GM12878 (cell line): ENCODE results near the gene PPID. TPM values are rescaled to one million over a fixed set of nuclear protein-coding genes. Genes with fewer than 3 reads are reported as not detected.

Experiments
- ATAC-seq: fragments of 200-7000 bp; cut with Tn5 transposase; 3 replicates; pipeline ENCODE4 v1.9.1; 2020; ENCODE audit warnings: mild to moderate bottlenecking, moderate library complexity
- BruUV-seq: library from RNA; stranded (reverse); fragments of 400-500 nt; replicated peaks from 2 replicates; lab custom pipeline; 2021; lab: Mats Ljungman, UMichigan
- CTCF ChIA-PET: fragments of 300-600 bp; sonication (Branson Sonifier 250); formaldehyde crosslinking; extraction: SDS; loops from one replicate; lab custom pipeline; 2021; ENCODE audit warnings: inconsistent platforms; lab: Yijun Ruan, JAX
- POLR2A ChIA-PET: fragments of 350-600 bp; formaldehyde crosslinking; extraction: SDS; loops from one replicate; lab custom pipeline; 2021; ENCODE audit warnings: inconsistent platforms; lab: Charles Lee
- RAD21 ChIA-PET: fragments of 300-600 bp; sonication (Branson Sonifier 250); formaldehyde crosslinking; loops from one replicate; lab custom pipeline; 2023; ENCODE audit warnings: antibody characterized with exemption; ENCODE audit not compliant: unreplicated experiment; lab: Charles Lee
- SMC1A ChIA-PET: fragments of 300-600 bp; sonication (Branson Sonifier 250); formaldehyde crosslinking; loops from one replicate; lab custom pipeline; 2023; ENCODE audit not compliant: unreplicated experiment, uncharacterized antibody; lab: Charles Lee
- DNase-seq: peaks from one replicate; pipeline ENCODE4 v3.0.0-alpha.2; 2011; ENCODE audit warnings: low read depth, low spot score
- FAIRE-seq: peaks from 3 replicates; lab custom pipeline; 2011; peaks lifted over from hg19 to GRCh38; lab: Jason Lieb, UNC
- H2AFZ ChIP-seq: 2 replicates; pipeline ENCODE4 v1.6.0; 2011; ENCODE audit warnings: low read depth, low read length, control low read depth; ENCODE audit not compliant: control insufficient read depth
- H3K27ac ChIP-seq: 2 replicates; pipeline ENCODE4 v1.5.1; 2011; ENCODE audit warnings: control low read depth; ENCODE audit not compliant: control insufficient read depth, insufficient read depth
- H3K27me3 ChIP-seq, 2 experiments: replicated peaks in 1 of 2; 2 replicates each; pipeline versions ENCODE4 v1.6.0 to v1.6.1; 2011; ENCODE audit warnings: low read length in 1 of 2; ENCODE audit not compliant: control insufficient read depth in 2 of 2, insufficient read depth in 2 of 2
- H3K36me3 ChIP-seq, 2 experiments: 2 replicates each; pipeline ENCODE4 v1.5.1; 2011; ENCODE audit warnings: low read length in 1 of 2; ENCODE audit not compliant: control insufficient read depth in 2 of 2, insufficient read depth in 2 of 2
- H3K4me1 ChIP-seq: 2 replicates; pipeline ENCODE4 v1.6.1; 2011; ENCODE audit warnings: mild to moderate bottlenecking, low read length, moderate library complexity, mixed read lengths; ENCODE audit not compliant: control insufficient read depth, insufficient read depth
- H3K4me2 ChIP-seq: 2 replicates; pipeline ENCODE4 v1.6.0; 2011; ENCODE audit warnings: control low read depth; ENCODE audit not compliant: control insufficient read depth, insufficient read depth
- H3K4me3 ChIP-seq: fragments of 200-600 bp; sonication (generic); 2 replicates; pipeline ENCODE4 v1.5.1; 2016
- H3K79me2 ChIP-seq: 2 replicates; pipeline ENCODE4 v1.6.0; 2011; ENCODE audit warnings: low read length; ENCODE audit not compliant: control insufficient read depth, insufficient read depth
- H3K9ac ChIP-seq: 2 replicates; pipeline ENCODE4 v1.8.0; 2011; ENCODE audit warnings: low read length, control low read depth, mixed read lengths; ENCODE audit not compliant: control insufficient read depth, insufficient read depth
- H3K9me3 ChIP-seq: replicated peaks from 3 replicates; pipeline ENCODE4 v1.5.1; 2011; ENCODE audit warnings: mild to moderate bottlenecking, low read length; ENCODE audit not compliant: control insufficient read depth, insufficient read depth
- H4K20me1 ChIP-seq: 2 replicates; pipeline ENCODE4 v1.6.0; 2011; ENCODE audit not compliant: control insufficient read depth, insufficient read depth
- BCL3 ChIP-seq: IDR thresholded peaks from 2 replicates; pipeline ENCODE4 v1.6.1; 2011; ENCODE audit warnings: borderline replicate concordance, low read depth, mild to moderate bottlenecking, moderate library complexity, low read length; ENCODE audit not compliant: insufficient read depth, poor library complexity, severe bottlenecking
- ESRRA ChIP-seq: IDR thresholded peaks from 2 replicates; pipeline ENCODE4 v1.6.1; 2012; ENCODE audit warnings: mild to moderate bottlenecking, low read length, improper control_type of control experiment
- ETV6 ChIP-seq, 2 experiments: fragments of 450-650 bp in 1 of 2; IDR thresholded peaks in 1 of 2; conservative IDR thresholded peaks in 1 of 2; 2 replicates each; pipeline ENCODE4 v1.6.1; 2014; ENCODE audit warnings: antibody characterized with exemption in 1 of 2, borderline replicate concordance in 1 of 2, low read depth in 1 of 2, mild to moderate bottlenecking in 1 of 2, moderate library complexity in 1 of 2
- HDAC2 ChIP-seq: fragments of 200-600 bp; sonication (generic); IDR thresholded peaks from 2 replicates; pipeline ENCODE4 v1.6.1; 2017
- SPI1 ChIP-seq: IDR thresholded peaks from 2 replicates; pipeline ENCODE4 v1.6.1; 2011; ENCODE audit warnings: low read depth, mild to moderate bottlenecking, low read length, moderate library complexity, borderline replicate concordance; ENCODE audit not compliant: insufficient read depth
- WRNIP1 ChIP-seq: IDR thresholded peaks from 2 replicates; pipeline ENCODE4 v1.6.1; 2011; ENCODE audit warnings: low read depth, low read length, improper control_type of control experiment, borderline replicate concordance
- ZBED1 ChIP-seq: IDR thresholded peaks from 2 replicates; pipeline ENCODE4 v1.6.1; 2016; ENCODE audit warnings: borderline replicate concordance
- ZBTB11 ChIP-seq: fragments of 450-650 bp; formaldehyde crosslinking; IDR thresholded peaks from 2 replicates; pipeline ENCODE4 v1.5.0; 2022; ENCODE audit warnings: mild to moderate bottlenecking, missing genetic modification characterization
- ZSCAN29 ChIP-seq: fragments of 450-650 bp; IDR thresholded peaks from 2 replicates; pipeline ENCODE4 v1.6.1; 2017; ENCODE audit warnings: mild to moderate bottlenecking, moderate library complexity
- WGBS: methylation state at CpG from one replicate; pipeline ENCODE4 v1.1.6; 2016; ENCODE audit warnings: low lambda C conversion rate; ENCODE audit not compliant: insufficient replicate concordance, insufficient coverage; ENCODE audit errors: missing lambda C conversion rate; 5-methylcytosine and 5-hydroxymethylcytosine counted together
- in situ Hi-C: fragments of 300-500 bp; cut with MboI; formaldehyde crosslinking; loops from 9 replicates; pipeline ENCODE4 v1.14.3; 2018; ENCODE audit warnings: mixed read lengths
- intact Hi-C: fragments of 100-400 bp; cut with micrococcal nuclease; formaldehyde crosslinking; loops from one replicate; pipeline ENCODE4 v1.14.2; 2022; ENCODE audit not compliant: unreplicated experiment
- polyA plus RNA-seq, 11 experiments: library from polyadenylated mRNA; depleted of rRNA in 4 of 11; unstranded in 6 of 11; stranded (reverse) in 5 of 11; fragments of >200 nt; fragmentation: Nextera tagmentation in 4 of 11; fragmentation: Illumina TruSeq in 1 of 11; extraction: Ambion mirVana in 4 of 11; extraction: Trizol in 1 of 11; gene quantifications; 1 replicate in 1 of 11; 2 replicates in 10 of 11; pipeline versions ENCODE4 v1.2.1 to v1.2.3, GENCODE V29; 2011 to 2016; ENCODE audit warnings: inconsistent platforms in 2 of 11, missing spikeins in 2 of 11, low read depth in 1 of 11
- total RNA-seq, 4 experiments: library from RNA; depleted of rRNA in 3 of 4; stranded (reverse); fragments of >200 nt in 3 of 4; fragmentation: Illumina TruSeq in 1 of 4; extraction: Trizol in 1 of 4; gene quantifications; 2 replicates each; pipeline versions ENCODE4 v1.2.1 to v1.2.3, GENCODE V29; 2013 to 2021
- TF ChIP-seq, protein P1 (sequence below): IDR thresholded peaks from 2 replicates; pipeline ENCODE4 v1.6.1; 2011; ENCODE audit warnings: borderline replicate concordance, low read depth, mild to moderate bottlenecking, moderate library complexity, mixed read lengths, low read length; ENCODE audit not compliant: insufficient read depth; ENCODE audit errors: extremely low read length
- TF ChIP-seq, protein P2 (sequence below): fragments of 150-350 bp; IDR thresholded peaks from 2 replicates; pipeline ENCODE4 v1.6.1; 2016; ENCODE audit warnings: low read depth, low read length

Gene PPID
- total and polyA plus RNA-seq, 10 of the 15 experiments (the other 5 are each of a cell fraction or from before 2014, with no cell fraction given) = 21.9 to 64.3 (median 39.5) TPM

DNA sequence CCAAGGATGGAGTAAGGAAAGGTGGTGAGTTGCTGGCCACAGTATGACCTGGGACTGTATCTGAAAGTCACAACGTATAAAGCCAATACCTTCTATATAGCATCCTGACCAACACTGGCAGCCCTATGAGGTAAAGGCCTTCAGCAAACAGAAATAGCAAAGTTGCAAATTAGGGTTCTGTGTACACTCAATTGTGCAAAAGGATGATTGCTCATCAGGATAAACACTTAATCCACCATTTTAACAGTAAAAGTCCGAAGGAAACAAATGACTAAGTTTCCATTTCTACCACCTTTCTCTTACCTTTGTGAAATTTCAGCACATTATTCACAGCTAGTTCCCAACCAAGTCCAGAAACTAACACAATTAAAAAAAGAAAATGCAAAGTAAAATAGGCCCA, 44.3 kb upstream of the PPID start (continued):
- TF ChIP-seq ZBTB11 = no peak

- peaks cover 2% of the 10 kb centered on the region in 2 experiments; a peak in 1 of 4 replicates for H3K27me3 ChIP-seq
- H3K4me1 ChIP-seq = no peaks in the 10 kb centered on the region; the same call in 1 of the 2 replicates
- in situ Hi-C loops (no loop called here), intact Hi-C loops (no loop called here)
- no peak for DNase-seq
- ChIA-PET SMC1A (interaction anchor here (1.4 to 1.7 kb wide), 2 partner anchors 36 to 85 kb away, joined by 3 to 4 read pairs; no protein-coding TSS in a partner anchor), POLR2A (interaction anchor here (1.2 kb wide), 1 partner anchor 85 kb away, joined by 3 read pairs; no protein-coding TSS in a partner anchor), RAD21 (no interaction called here), CTCF (interaction anchor here (1.3 to 1.4 kb wide), 3 partner anchors 15 to 85 kb away, joined by 3 to 6 read pairs (median 3); no protein-coding TSS in a partner anchor)
- no peak overlapping the region for H2AFZ ChIP-seq
- FAIRE-seq = no peak
- no TSS peak for BruUV-seq
- H3K79me2 ChIP-seq = peaks cover 4% of the 10 kb centered on the region; the same call in 1 of the 2 replicates
- H3K4me3 ChIP-seq = no peak overlapping the region
- no peak for ATAC-seq
- H3K9me3 ChIP-seq = no peaks in the 10 kb centered on the region
- H3K27ac ChIP-seq = no peak overlapping the region
- no peak overlapping the region for H3K9ac ChIP-seq
- H3K36me3 ChIP-seq = no peaks in the 10 kb centered on the region
- no peaks in the 10 kb centered on the region for H4K20me1 ChIP-seq
- no peak overlapping the region for H3K4me2 ChIP-seq
- 68% methylated on average over 6 of the region's 6 CpGs for WGBS
- TF ChIP-seq WRNIP1 = no peak
- TF ChIP-seq ZBED1 = no peak
- no peak for TF ChIP-seq HDAC2
- TF ChIP-seq BCL3 = no peak
- TF ChIP-seq SPI1 = no peak
- TF ChIP-seq ESRRA = no peak
- no peak for TF ChIP-seq ZSCAN29
- TF ChIP-seq, protein P1, sequence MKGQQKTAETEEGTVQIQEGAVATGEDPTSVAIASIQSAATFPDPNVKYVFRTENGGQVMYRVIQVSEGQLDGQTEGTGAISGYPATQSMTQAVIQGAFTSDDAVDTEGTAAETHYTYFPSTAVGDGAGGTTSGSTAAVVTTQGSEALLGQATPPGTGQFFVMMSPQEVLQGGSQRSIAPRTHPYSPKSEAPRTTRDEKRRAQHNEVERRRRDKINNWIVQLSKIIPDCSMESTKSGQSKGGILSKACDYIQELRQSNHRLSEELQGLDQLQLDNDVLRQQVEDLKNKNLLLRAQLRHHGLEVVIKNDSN = no peak
- TF ChIP-seq, protein P2, sequence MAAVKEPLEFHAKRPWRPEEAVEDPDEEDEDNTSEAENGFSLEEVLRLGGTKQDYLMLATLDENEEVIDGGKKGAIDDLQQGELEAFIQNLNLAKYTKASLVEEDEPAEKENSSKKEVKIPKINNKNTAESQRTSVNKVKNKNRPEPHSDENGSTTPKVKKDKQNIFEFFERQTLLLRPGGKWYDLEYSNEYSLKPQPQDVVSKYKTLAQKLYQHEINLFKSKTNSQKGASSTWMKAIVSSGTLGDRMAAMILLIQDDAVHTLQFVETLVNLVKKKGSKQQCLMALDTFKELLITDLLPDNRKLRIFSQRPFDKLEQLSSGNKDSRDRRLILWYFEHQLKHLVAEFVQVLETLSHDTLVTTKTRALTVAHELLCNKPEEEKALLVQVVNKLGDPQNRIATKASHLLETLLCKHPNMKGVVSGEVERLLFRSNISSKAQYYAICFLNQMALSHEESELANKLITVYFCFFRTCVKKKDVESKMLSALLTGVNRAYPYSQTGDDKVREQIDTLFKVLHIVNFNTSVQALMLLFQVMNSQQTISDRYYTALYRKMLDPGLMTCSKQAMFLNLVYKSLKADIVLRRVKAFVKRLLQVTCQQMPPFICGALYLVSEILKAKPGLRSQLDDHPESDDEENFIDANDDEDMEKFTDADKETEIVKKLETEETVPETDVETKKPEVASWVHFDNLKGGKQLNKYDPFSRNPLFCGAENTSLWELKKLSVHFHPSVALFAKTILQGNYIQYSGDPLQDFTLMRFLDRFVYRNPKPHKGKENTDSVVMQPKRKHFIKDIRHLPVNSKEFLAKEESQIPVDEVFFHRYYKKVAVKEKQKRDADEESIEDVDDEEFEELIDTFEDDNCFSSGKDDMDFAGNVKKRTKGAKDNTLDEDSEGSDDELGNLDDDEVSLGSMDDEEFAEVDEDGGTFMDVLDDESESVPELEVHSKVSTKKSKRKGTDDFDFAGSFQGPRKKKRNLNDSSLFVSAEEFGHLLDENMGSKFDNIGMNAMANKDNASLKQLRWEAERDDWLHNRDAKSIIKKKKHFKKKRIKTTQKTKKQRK = no peak
- no peak for TF ChIP-seq ETV6 (conservative IDR thresholded peaks at IDR 0.05 in 1 of 2, IDR thresholded peaks at IDR 0.05 in 1 of 2; ENCODE audit: borderline replicate concordance in 1 of 2, low read depth in 1 of 2)
These were observed 43.3 kb upstream of the PPID start for GRCh38 chr4:158766434-158767044.
